Measurements from ENCODE around the gene NCAPG2. TPM values are rescaled to one million over a fixed set of nuclear protein-coding genes. Genes with fewer than 3 reads are reported as not detected.

Gene NCAPG2
- total RNA-seq, 1 experiment from 2014 or later, result 99.4 TPM

- H2AFZ ChIP-seq (ENCODE audit: low read length), result no peak overlapping the region
- H3K4me3 Mint-ChIP-seq, result no peak overlapping the region
- H2BK15ac ChIP-seq (ENCODE audit: low read depth, low read length), result no peak overlapping the region
- no CpG with 5 or more reads among the region's 10 CpGs for WGBS (ENCODE audit: extremely low coverage, insufficient read length, low lambda C conversion rate)
- no peak for DNase-seq
- no peak overlapping the region for H3K18ac ChIP-seq (ENCODE audit: insufficient read length, low read depth, low read length)
- no peak overlapping the region for H3T11ph ChIP-seq (ENCODE audit: low read length)
- H4K20me1 ChIP-seq (ENCODE audit: control insufficient read depth, insufficient read depth, insufficient read length), result no peaks in the 10 kb centered on the region
- H3K56ac ChIP-seq (ENCODE audit: insufficient read length, low read depth, low read length), result no peak overlapping the region
- H3K9me3 Mint-ChIP-seq, result no peaks in the 10 kb centered on the region
- H2BK12ac ChIP-seq (ENCODE audit: insufficient read length, low read depth, low read length), result no peak overlapping the region
- H2BK20ac ChIP-seq (ENCODE audit: low read depth, low read length, poor library complexity, severe bottlenecking), result no peak overlapping the region
- H2BK5ac ChIP-seq (ENCODE audit: insufficient read length, low read length), result no peak overlapping the region
- H3K27ac Mint-ChIP-seq, result no peak overlapping the region
- H3K4ac ChIP-seq (ENCODE audit: low read depth, low read length), result no peak overlapping the region
- no peak overlapping the region for H2AK5ac ChIP-seq (ENCODE audit: insufficient read length, low read length)
- H3K27me3 ChIP-seq (ENCODE audit: insufficient read depth, low read length), result no peaks in the 10 kb centered on the region
- no peaks in the 10 kb centered on the region for H3K23me2 ChIP-seq (ENCODE audit: insufficient read length, low read depth, low read length, poor library complexity, severe bottlenecking)
- peaks cover 10 to 73% (median 64%) of the 10 kb centered on the region in 3 experiments; a peak in 6 of 7 replicates for H3K36me3 Mint-ChIP-seq (ENCODE audit: insufficient read depth in 1 of 3, low read depth in 3 of 3)
- H3K9me3 ChIP-seq (ENCODE audit: control insufficient read depth, low read depth, low read length), result no peaks in the 10 kb centered on the region
- no peak overlapping the region for H3K14ac ChIP-seq (ENCODE audit: insufficient read depth, low read length)
- no peak overlapping the region for H4K91ac ChIP-seq (ENCODE audit: insufficient read length, low read depth, low read length)
- H3K27ac ChIP-seq (ENCODE audit: insufficient read length, low read depth, low read length), result no peak overlapping the region
- H3K23ac ChIP-seq (ENCODE audit: insufficient read length, low read depth, low read length), result no peak overlapping the region
- no peaks in the 10 kb centered on the region for H3K27me3 Mint-ChIP-seq (ENCODE audit: low read depth)
- no peak overlapping the region for H4K5ac ChIP-seq (ENCODE audit: insufficient read length, low read depth, low read length)
- no peaks in the 10 kb centered on the region for H3K4me1 ChIP-seq (ENCODE audit: insufficient read depth, low read length)
- TF ChIP-seq CTCF (conservative IDR thresholded peaks at IDR 0.05), result no peak
- no peak overlapping the region for H4K8ac ChIP-seq (replicated peaks; ENCODE audit: insufficient read length, low read depth, low read length)
- no peak overlapping the region for H2BK120ac ChIP-seq (ENCODE audit: low read depth, low read length, poor library complexity, severe bottlenecking)
- no peak overlapping the region for H3K4me2 ChIP-seq (ENCODE audit: insufficient read depth, insufficient read length, low read length)
- H3K79me1 ChIP-seq (ENCODE audit: insufficient read depth, low read depth, low read length, poor library complexity, severe bottlenecking), result no peaks in the 10 kb centered on the region
- H3K4me1 Mint-ChIP-seq, result no peaks in the 10 kb centered on the region
- no peak overlapping the region for H3K9ac ChIP-seq (ENCODE audit: extremely low read depth, insufficient read length, low read length)
- no peaks in the 10 kb centered on the region for H3K79me2 ChIP-seq (ENCODE audit: insufficient read depth, low read length)
Observed at GRCh38 chr7:158745057-158745715, 40.6 kb upstream of the NCAPG2 start.
